Liver (tissue), 9 donors: ENCODE results near the gene ANAPC13. TPM values are rescaled to one million over a fixed set of nuclear protein-coding genes. Genes with fewer than 3 reads are reported as not detected.

Experiments
- DNase-seq: peaks from one replicate; pipeline ENCODE4 v3.0.0-alpha.2; 2017; ENCODE audit warnings: low spot score
- H3K27ac ChIP-seq, 2 donors: one replicate each; pipeline ENCODE4 v1.7.0; 2013; ENCODE audit warnings: inconsistent platforms in 2 of 2, low read length in 2 of 2, control low read depth in 1 of 2, low read depth in 1 of 2, mild to moderate bottlenecking in 1 of 2
- H3K27me3 ChIP-seq, 4 donors: one replicate each; pipeline versions ENCODE4 v1.6.1 to v1.7.0; 2013; ENCODE audit warnings: low read length in 3 of 4, inconsistent platforms in 1 of 4, mild to moderate bottlenecking in 1 of 4, moderate library complexity in 1 of 4; ENCODE audit not compliant: control insufficient read depth in 4 of 4, insufficient read depth in 4 of 4
- H3K36me3 ChIP-seq, 4 donors: one replicate each; pipeline versions ENCODE4 v1.6.1 to v1.7.0; 2013; ENCODE audit warnings: low read length in 3 of 4, mild to moderate bottlenecking in 3 of 4, low read depth in 1 of 4, moderate library complexity in 1 of 4; ENCODE audit not compliant: control insufficient read depth in 4 of 4, insufficient read depth in 3 of 4
- H3K4me1 ChIP-seq, 4 donors: one replicate each; pipeline versions ENCODE4 v1.6.1 to v1.7.0; 2013; ENCODE audit warnings: low read length in 3 of 4, mild to moderate bottlenecking in 3 of 4, moderate library complexity in 1 of 4; ENCODE audit not compliant: control insufficient read depth in 4 of 4, insufficient read depth in 4 of 4
- H3K4me3 ChIP-seq, 3 donors: one replicate each; pipeline versions ENCODE4 v1.6.1 to v1.7.0; 2013; ENCODE audit warnings: low read length in 3 of 3, control low read depth in 1 of 3, low read depth in 1 of 3, mild to moderate bottlenecking in 1 of 3
- H3K9ac ChIP-seq, 2 donors: one replicate each; pipeline ENCODE4 v1.7.0; 2013; ENCODE audit warnings: low read length in 2 of 2, mild to moderate bottlenecking in 2 of 2, moderate library complexity in 2 of 2, control low read depth in 1 of 2, low read depth in 1 of 2
- H3K9me3 ChIP-seq, 4 donors: one replicate each; pipeline versions ENCODE4 v1.6.1 to v1.7.0; 2013; ENCODE audit warnings: low read length in 3 of 4; ENCODE audit not compliant: control insufficient read depth in 4 of 4
- EGR1 ChIP-seq, 2 donors: IDR thresholded peaks; 2 replicates each; pipeline ENCODE4 v1.6.1; 2016 to 2018; ENCODE audit warnings: antibody characterized with exemption in 2 of 2, low read depth in 2 of 2
- GABPA ChIP-seq, 2 donors: IDR thresholded peaks in 1 of 2; conservative IDR thresholded peaks in 1 of 2; 2 replicates each; pipeline ENCODE4 v1.6.1; 2016; ENCODE audit warnings: antibody characterized with exemption in 2 of 2, mild to moderate bottlenecking in 1 of 2, moderate library complexity in 1 of 2
- HNF4A ChIP-seq, 2 donors: conservative IDR thresholded peaks; 2 replicates each; pipeline ENCODE4 v1.6.1; 2016; ENCODE audit warnings: antibody characterized with exemption in 2 of 2, mild to moderate bottlenecking in 2 of 2
- REST ChIP-seq: IDR thresholded peaks from 2 replicates; pipeline ENCODE4 v1.6.1; 2016; ENCODE audit warnings: antibody characterized with exemption, mild to moderate bottlenecking
- RXRA ChIP-seq, 2 donors: IDR thresholded peaks; 2 replicates each; pipeline ENCODE4 v1.6.1; 2017 to 2018; ENCODE audit warnings: antibody characterized with exemption in 2 of 2, mild to moderate bottlenecking in 1 of 2
- TAF1 ChIP-seq: conservative IDR thresholded peaks from 2 replicates; pipeline ENCODE4 v1.6.1; 2016; ENCODE audit warnings: antibody characterized with exemption, mild to moderate bottlenecking
- YY1 ChIP-seq: IDR thresholded peaks from 2 replicates; pipeline ENCODE4 v1.6.1; 2016; ENCODE audit warnings: antibody characterized with exemption, mild to moderate bottlenecking
- WGBS: extraction: QIAGEN DNeasy Blood & Tissue Kit; methylation state at CpG from one replicate; pipeline ENCODE4 v1.1.7; 2013; 5-methylcytosine and 5-hydroxymethylcytosine counted together
- polyA plus RNA-seq, 2 donors: library from polyadenylated mRNA; stranded (reverse) in 1 of 2; unstranded in 1 of 2; fragments of 200-250 nt in 1 of 2; fragments of >200 nt in 1 of 2; fragmentation: Nextera tagmentation in 1 of 2; extraction: Ambion mirVana in 1 of 2; gene quantifications; one replicate each; pipeline versions ENCODE4 v1.2.1 to v1.2.3, GENCODE V29; 2013 to 2015
- total RNA-seq, 2 donors: library from RNA; depleted of rRNA; stranded (reverse); fragments of >200 nt; gene quantifications; one replicate each; pipeline ENCODE4 v1.2.3, GENCODE V29; 2014
- donor health status: healthy.
- donor health status: healthy.
- donor health status: healthy.
- donor health status: healthy.
- donor health status: healthy.

ANAPC13 gene
- total and polyA plus RNA-seq, 4 donors, result 20.9 to 80.9 (median 38.2) TPM

DNA sequence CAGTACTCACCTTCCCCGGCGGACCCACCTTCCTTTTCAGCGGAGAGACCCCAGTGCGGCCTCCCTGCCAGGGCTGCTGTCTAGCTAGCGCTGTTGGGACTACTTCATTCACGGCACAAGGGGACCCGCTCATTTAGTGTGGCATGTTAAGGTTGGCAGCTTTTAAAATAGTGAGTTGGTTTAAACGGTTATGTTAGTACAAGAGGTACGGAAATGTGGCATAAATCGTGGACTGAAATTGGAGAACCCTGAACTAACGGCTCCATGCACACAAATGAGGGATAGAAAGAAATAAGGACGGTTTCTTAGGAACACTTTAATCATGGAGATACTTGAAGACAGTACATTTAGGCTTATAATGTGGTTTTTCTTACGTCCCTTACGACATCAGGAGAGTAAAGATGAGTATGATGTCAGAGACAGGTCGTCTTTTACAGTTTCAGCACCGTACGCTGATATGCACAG lies 824 bp upstream of the ANAPC13 start:
- peak overlapping the region; percentile 91 to 95 for H3K9ac ChIP-seq
- DNase-seq, result no peak

DNA sequence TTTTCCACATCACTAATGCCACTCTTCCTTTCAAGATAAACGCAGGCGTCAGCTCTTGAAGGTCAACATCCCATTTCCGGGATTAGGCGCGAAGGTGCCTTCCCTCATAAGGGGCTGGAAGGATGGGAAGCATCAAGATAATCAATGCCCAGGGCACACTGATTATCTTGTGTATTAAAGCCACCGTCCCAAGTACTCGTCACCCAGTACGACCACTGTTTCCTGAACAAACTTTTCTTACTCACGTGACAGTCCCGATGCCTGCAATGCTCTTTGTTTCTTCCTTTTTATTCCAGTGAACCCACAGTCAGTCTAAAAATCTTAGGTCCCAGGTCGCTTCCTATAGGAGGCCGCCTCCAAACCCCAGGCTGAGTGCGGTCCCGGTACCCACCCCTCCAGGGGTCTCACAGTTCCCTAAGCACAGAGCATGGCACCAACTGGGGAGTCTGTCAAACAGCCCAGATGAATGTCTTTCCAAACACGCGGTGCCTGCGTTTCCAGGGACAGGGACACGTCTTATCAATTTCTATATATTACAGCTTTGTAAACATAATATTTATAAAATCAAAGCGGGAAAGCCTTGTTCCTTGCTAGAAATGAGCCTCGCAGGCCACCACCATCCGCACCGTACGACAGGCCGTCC lies 589 bp downstream of the ANAPC13 start:
- WGBS, result under 1% methylated on average over 24 of the region's 24 CpGs

More for the DNA sequence above, 824 bp upstream of the ANAPC13 start:
- 1% methylated on average over 17 of the region's 17 CpGs for WGBS
- Histone ChIP-seq H3K4me3 (peak overlapping the region; percentile 73 to 91 (median 89)), H3K36me3 (peaks cover under 1 to 6% (median 3%) of the 10 kb centered on the region in 4 donors), H3K9me3 (no peaks in the 10 kb centered on the region), H3K4me1 (peaks cover 2 to 31% (median 22%) of the 10 kb centered on the region in 4 donors), H3K27ac (peak overlapping the region; percentile 96 to 100), H3K27me3 (no peaks in the 10 kb centered on the region)
- TF ChIP-seq RXRA (IDR thresholded peaks at IDR 0.05) (no peak), REST (peak; percentile 46)

More for the DNA sequence above, 589 bp downstream of the ANAPC13 start:
- DNase-seq, result no peak
- Histone ChIP-seq H3K27ac (peak overlapping the region; percentile 96 to 100), H3K9me3 (no peaks in the 10 kb centered on the region), H3K9ac (peak overlapping the region; percentile 89 to 95), H3K4me1 (peaks cover 2 to 31% (median 22%) of the 10 kb centered on the region in 4 donors), H3K36me3 (peaks cover 6 to 16% (median 14%) of the 10 kb centered on the region in 4 donors), H3K27me3 (no peaks in the 10 kb centered on the region), H3K4me3 (peak overlapping the region; percentile 73 to 89 (median 84))
- TF ChIP-seq EGR1 (IDR thresholded peaks at IDR 0.05; ENCODE audit: low read depth in 2 of 2) (no peak), REST (no peak), YY1 (no peak), HNF4A (conservative IDR thresholded peaks at IDR 0.05) (no peak), GABPA (IDR thresholded peaks at IDR 0.05 in 1 of 2, conservative IDR thresholded peaks at IDR 0.05 in 1 of 2) (no peak), TAF1 (no peak)
